Naive thymus-derived CD4-positive, alpha-beta T cell (primary cell): Measurements from ENCODE around the gene HLA-DMA. TPM values are rescaled to one million over a fixed set of nuclear protein-coding genes. Genes with fewer than 3 reads are reported as not detected.
"Not testable (repeated sequence)": the region's sequence is repeated elsewhere in the genome, so short reads cannot be mapped to it uniquely, and the experiment has no call there.

Source experiments
- ATAC-seq: fragments of 150-1000 bp; cut with Tn5 transposase; 2 replicates; pipeline ENCODE4 v1.10.0; 2021; ENCODE audit warnings: mild to moderate bottlenecking, moderate library complexity
- CTCF ChIA-PET: fragments of 350-600 bp; sonication (Branson Sonifier 250); formaldehyde crosslinking; loops from one replicate; lab custom pipeline; 2021; ENCODE audit warnings: antibody characterized with exemption; lab: Charles Lee
- POLR2A ChIA-PET: fragments of 350-600 bp; sonication (Branson Sonifier 250); formaldehyde crosslinking; loops from one replicate; lab custom pipeline; 2021; ENCODE audit warnings: antibody characterized with exemption, inconsistent platforms; lab: Charles Lee
- DNase-seq, 9 donors: peaks; one replicate each; pipeline versions ENCODE4 v3.0.0 to v3.0.0-alpha.2; 2020 to 2022; ENCODE audit warnings: mixed read lengths in 1 of 9
- H3K27ac ChIP-seq: one replicate; pipeline ENCODE4 v1.7.0; 2013; ENCODE audit warnings: mild to moderate bottlenecking, low read depth, low read length, moderate library complexity
- H3K27me3 ChIP-seq, 2 donors: one replicate each; pipeline ENCODE4 v1.7.0; 2013; ENCODE audit warnings: low read length in 2 of 2, mild to moderate bottlenecking in 2 of 2, moderate library complexity in 2 of 2; ENCODE audit not compliant: control insufficient read depth in 2 of 2, insufficient read depth in 2 of 2
- H3K36me3 ChIP-seq, 3 experiments: 1 replicate in 2 of 3; 2 replicates in 1 of 3; pipeline ENCODE4 v1.7.0; 2013; ENCODE audit warnings: low read length in 3 of 3, mild to moderate bottlenecking in 3 of 3, moderate library complexity in 1 of 3; ENCODE audit not compliant: insufficient read depth in 3 of 3, control insufficient read depth in 2 of 3
- H3K4me1 ChIP-seq, 2 donors: one replicate each; pipeline ENCODE4 v1.7.0; 2013; ENCODE audit warnings: low read length in 2 of 2, mild to moderate bottlenecking in 2 of 2, moderate library complexity in 1 of 2; ENCODE audit not compliant: control insufficient read depth in 2 of 2, insufficient read depth in 2 of 2
- H3K4me3 ChIP-seq: 2 replicates; pipeline ENCODE4 v1.7.0; 2013; ENCODE audit warnings: mild to moderate bottlenecking, low read length
- H3K9me3 ChIP-seq, 3 experiments: 1 replicate in 2 of 3; 2 replicates in 1 of 3; pipeline ENCODE4 v1.7.0; 2013; ENCODE audit warnings: low read length in 3 of 3; ENCODE audit not compliant: control insufficient read depth in 2 of 3
- H3K27ac Mint-ChIP-seq, 9 donors: one replicate each; pipeline ENCODE4 v1.8.0; 2020 to 2022; ENCODE audit warnings: mixed read lengths in 9 of 9, mild to moderate bottlenecking in 8 of 9, moderate library complexity in 5 of 9, inconsistent platforms in 2 of 9
- H3K27me3 Mint-ChIP-seq, 5 donors: one replicate each; pipeline ENCODE4 v1.8.0; 2021 to 2022; ENCODE audit warnings: mixed read lengths in 5 of 5, mild to moderate bottlenecking in 1 of 5
- H3K36me3 Mint-ChIP-seq, 5 donors: one replicate each; pipeline ENCODE4 v1.8.0; 2020 to 2022; ENCODE audit warnings: mixed read lengths in 5 of 5, mild to moderate bottlenecking in 3 of 5, inconsistent platforms in 1 of 5
- H3K4me1 Mint-ChIP-seq, 7 donors: one replicate each; pipeline ENCODE4 v1.8.0; 2020 to 2022; ENCODE audit warnings: mixed read lengths in 7 of 7, mild to moderate bottlenecking in 3 of 7, inconsistent platforms in 1 of 7
- H3K4me3 Mint-ChIP-seq, 10 donors: one replicate each; pipeline ENCODE4 v1.8.0; 2020 to 2022; ENCODE audit warnings: mild to moderate bottlenecking in 10 of 10, mixed read lengths in 10 of 10, moderate library complexity in 6 of 10, inconsistent platforms in 2 of 10
- H3K9me3 Mint-ChIP-seq, 11 donors: one replicate each; pipeline ENCODE4 v1.8.0; 2020 to 2022; ENCODE audit warnings: mixed read lengths in 11 of 11, mild to moderate bottlenecking in 4 of 11, inconsistent platforms in 1 of 11, moderate library complexity in 1 of 11
- intact Hi-C, 2 donors: fragments of 100-400 bp; cut with micrococcal nuclease; formaldehyde crosslinking; loops; one replicate each; pipeline ENCODE4 v1.15.1; 2023
- polyA plus RNA-seq, 2 donors: library from polyadenylated mRNA; unstranded; fragments of 300-500 nt; fragmentation: Illumina TruSeq; gene quantifications; one replicate each; pipeline ENCODE4 v1.2.3, GENCODE V29; 2021
- total RNA-seq, 6 experiments: library from RNA in 5 of 6; stranded (reverse) in 5 of 6; gene quantifications; 1 replicate in 5 of 6; 2 replicates in 1 of 6; pipeline ENCODE4 v1.2.3 and lab custom pipeline; 2021 to 2026

Gene HLA-DMA
- total and polyA plus RNA-seq, 7 experiments from 2014 or later = 12.5 to 120 (median 25.6) TPM

DNA sequence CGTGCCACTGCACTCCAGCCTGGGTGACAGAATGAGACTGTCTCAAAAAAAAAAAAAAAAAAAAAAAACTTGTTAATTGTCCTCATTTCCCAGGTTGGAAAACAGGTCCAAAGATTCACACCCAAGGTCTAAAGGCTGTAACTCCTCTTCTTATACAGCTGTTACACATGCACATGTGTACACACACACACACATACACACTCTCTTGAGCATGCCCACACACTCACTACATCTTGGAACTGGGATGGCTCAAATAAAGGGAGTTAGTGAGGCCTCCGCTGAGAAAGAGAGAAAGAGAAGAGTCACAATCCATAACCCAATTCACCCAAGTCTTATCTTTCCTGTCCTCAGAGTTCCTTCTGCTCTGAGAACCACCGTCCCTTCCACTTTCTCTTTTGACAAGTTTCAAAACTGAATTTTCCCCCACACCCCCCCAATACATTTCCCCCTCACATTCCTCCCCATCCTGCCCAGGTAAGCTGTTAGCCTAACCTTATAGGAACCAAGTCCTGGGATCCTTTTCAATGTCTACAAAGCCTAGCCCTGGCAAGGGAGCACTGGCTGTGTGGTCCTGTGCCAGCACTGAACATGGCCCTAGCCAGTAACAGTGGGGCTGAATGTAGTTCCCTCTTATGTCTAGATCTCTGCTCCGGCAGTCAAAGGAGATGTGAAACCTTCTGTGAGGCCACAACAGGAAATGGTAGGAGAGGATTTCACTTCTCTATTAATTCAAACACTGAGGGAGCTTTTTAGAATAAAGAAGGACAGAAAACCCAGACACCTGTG is 8.8 kb downstream of the HLA-DMA start:
- no peaks in the 10 kb centered on the region for H3K27me3 Mint-ChIP-seq
- CTCF ChIA-PET = interaction anchor here (0.9 to 15.9 kb wide), 10 partner anchors 9 to 106 kb away, joined by 3 to 411 read pairs (median 9); partner anchors contain the start of genes HLA-DMA, PSMB9, TAP1 and TAP2
- POLR2A ChIA-PET = interaction anchor here (0.5 to 14.8 kb wide), 16 partner anchors 8 to 370 kb away, joined by 3 to 614 read pairs (median 3); partner anchors contain the start of genes BRD2, HLA-DMA, PSMB9 and TAP1
- H3K4me3 Mint-ChIP-seq = peak overlapping the region; percentile 71 to 93 (median 88)
- intact Hi-C loops = loop anchor here (1.0 kb wide), 2 partner anchors 9 kb away; partner anchors contain the start of gene HLA-DMA (in 1 of the 2)
- Histone ChIP-seq H3K27me3 (no peaks in the 10 kb centered on the region), H3K36me3 (no peaks in the 10 kb centered on the region), H3K4me1 (peaks cover 55% of the 10 kb centered on the region in 2 donors), H3K27ac (peak overlapping the region; percentile 65), H3K4me3 (peak overlapping the region; percentile 36), H3K9me3 (no peaks in the 10 kb centered on the region)
- peaks cover 0 to 3% (median 0%) of the 10 kb centered on the region in 11 donors for H3K9me3 Mint-ChIP-seq
- H3K4me1 Mint-ChIP-seq = peaks cover 58 to 84% (median 73%) of the 10 kb centered on the region in 7 donors
- DNase-seq (peak in 8 of 9 donors; percentile 38 to 60 (median 54)), ATAC-seq (peak; percentile 73)
- H3K27ac Mint-ChIP-seq = peak overlapping the region; percentile 85 to 98 (median 97)
- H3K36me3 Mint-ChIP-seq = peaks cover 0 to 5% (median 0%) of the 10 kb centered on the region in 5 donors

GRCh38 chr6:32942555-32943123 is 10.3 kb downstream of the HLA-DMA start:
- H3K4me3 ChIP-seq, DNase-seq, H3K9me3 Mint-ChIP-seq, H3K36me3 Mint-ChIP-seq, H3K27me3 Mint-ChIP-seq, intact Hi-C loops, H3K9me3 ChIP-seq, H3K36me3 ChIP-seq, ATAC-seq, H3K27me3 ChIP-seq: not testable (repeated sequence)
- ChIA-PET POLR2A (interaction anchor here (2.1 to 14.8 kb wide), 8 partner anchors 9 to 104 kb away, joined by 12 to 614 read pairs (median 21); partner anchors contain the start of genes BRD2, HLA-DMA, PSMB8 and PSMB9), CTCF (interaction anchor here (1.3 to 15.9 kb wide), 9 partner anchors 9 to 88 kb away, joined by 3 to 411 read pairs (median 12); partner anchors contain the start of genes HLA-DMA, PSMB9 and TAP1)
- peaks cover 60 to 78% (median 73%) of the 10 kb centered on the region in 7 donors for H3K4me1 Mint-ChIP-seq
- peaks cover 55% of the 10 kb centered on the region in 2 donors for H3K4me1 ChIP-seq
- peak overlapping the region; percentile 32 to 98 (median 84) for H3K27ac Mint-ChIP-seq
- peak overlapping the region in 9 of 10 donors; percentile 18 to 97 (median 42) for H3K4me3 Mint-ChIP-seq
- peak overlapping the region; percentile 6 for H3K27ac ChIP-seq

DNA sequence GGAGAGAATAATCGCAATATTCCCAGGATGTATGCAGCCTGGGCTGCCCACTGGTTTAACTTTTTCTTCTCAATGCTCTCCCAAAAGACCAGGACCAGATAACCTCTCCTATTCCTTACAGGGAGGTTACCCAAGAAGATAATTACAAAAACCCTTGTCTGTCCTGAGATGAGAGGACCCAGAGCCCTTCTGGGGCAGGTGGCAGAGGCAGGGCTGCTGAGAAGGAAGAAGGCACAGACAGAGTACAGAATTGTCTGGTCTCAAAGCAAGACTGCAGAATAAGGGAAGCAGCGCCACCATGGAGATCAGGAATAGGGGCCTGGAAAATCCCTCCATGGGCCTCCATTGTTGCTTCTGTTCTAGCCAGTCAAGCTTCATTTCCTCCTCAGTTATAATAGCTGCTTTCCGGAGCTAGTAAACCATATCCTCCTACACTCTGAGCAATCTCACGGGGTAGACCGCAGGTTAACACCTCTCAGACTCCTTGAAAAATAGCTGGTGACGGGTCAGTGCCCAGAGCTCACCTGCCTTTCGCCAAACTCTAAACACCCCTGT is 11.6 kb downstream of the HLA-DMA start:
- Histone ChIP-seq H3K4me1 (peaks cover 50 to 55% of the 10 kb centered on the region in 2 donors), H3K4me3 (peak overlapping the region; percentile 66), H3K36me3 (peaks cover 0 to 4% (median 0%) of the 10 kb centered on the region in 3 experiments), H3K27ac (peak overlapping the region; percentile 75), H3K27me3 (no peaks in the 10 kb centered on the region), H3K9me3 (no peaks in the 10 kb centered on the region)
- ChIA-PET POLR2A (interaction anchor here (0.6 to 14.8 kb wide), 12 partner anchors 8 to 103 kb away, joined by 3 to 614 read pairs (median 8); partner anchors contain the start of genes BRD2, HLA-DMA, PSMB8 and TAP2), CTCF (interaction anchor here (0.7 to 15.9 kb wide), 14 partner anchors 8 to 102 kb away, joined by 3 to 411 read pairs (median 5); partner anchors contain the start of genes HLA-DMA and TAP2)
- H3K4me3 Mint-ChIP-seq = peak overlapping the region; percentile 85 to 97 (median 94)
- intact Hi-C loops = loop anchor here (1.0 to 2.0 kb wide), 5 partner anchors 12 to 47 kb away; partner anchors contain the start of gene HLA-DMA (in 1 of the 2)
- H3K36me3 Mint-ChIP-seq = peaks cover 8 to 16% (median 9%) of the 10 kb centered on the region in 5 donors
- ATAC-seq (peak; percentile 74), DNase-seq (peak in 8 of 9 donors; percentile 41 to 64 (median 54))
- H3K27ac Mint-ChIP-seq = peak overlapping the region; percentile 95 to 98 (median 96)
- peaks cover 0 to 3% (median 0%) of the 10 kb centered on the region in 11 donors for H3K9me3 Mint-ChIP-seq
- H3K4me1 Mint-ChIP-seq = peaks cover 58 to 68% (median 63%) of the 10 kb centered on the region in 7 donors
- H3K27me3 Mint-ChIP-seq = peaks cover 0 to 6% (median 0%) of the 10 kb centered on the region in 5 donors

DNA sequence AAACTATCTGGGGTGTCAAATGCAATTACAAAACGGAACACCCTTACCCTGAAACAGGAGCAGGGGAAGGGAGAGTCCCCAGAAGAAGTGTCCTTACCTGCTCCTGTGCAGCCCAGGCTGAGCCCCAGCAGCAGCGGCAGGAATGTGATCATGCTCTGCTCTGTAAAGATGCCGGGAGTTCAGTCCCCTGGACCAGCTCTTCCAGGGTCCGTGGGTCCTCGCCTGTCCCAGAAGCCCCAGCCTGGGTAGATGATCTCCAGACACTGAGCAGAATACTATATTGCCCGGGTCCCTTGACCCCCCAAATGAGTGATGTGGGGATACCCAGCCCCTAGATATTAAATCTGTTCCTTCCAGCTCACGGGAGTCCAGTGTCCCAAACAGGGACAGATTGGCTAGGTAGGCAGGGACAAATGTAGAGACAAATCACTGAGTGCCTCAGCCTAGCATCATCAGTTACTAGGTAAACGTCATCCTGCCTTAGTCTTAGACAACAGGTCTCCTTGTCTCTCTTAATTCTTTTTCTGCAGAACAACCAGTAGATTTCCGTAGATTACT is 12.2 kb downstream of the HLA-DMA start, which contains the start of gene HLA-DMB:
Gene HLA-DMB (minus strand): TSS at position 373 of the 558 bp plus-strand sequence. CDS start 221 bp downstream, at position 152.
- CTCF ChIA-PET = interaction anchor here (0.6 to 15.9 kb wide), 13 partner anchors 7 to 102 kb away, joined by 3 to 411 read pairs (median 6); partner anchors contain the start of genes BRD2, HLA-DMA and TAP2
- intact Hi-C loops = loop anchor here (1.0 to 2.0 kb wide), 5 partner anchors 13 to 46 kb away; partner anchors contain the start of gene HLA-DMA (in 1 of the 2)
- Histone ChIP-seq H3K27ac (peak within 1 kb of the TSS; percentile 75), H3K4me1 (peaks cover 50 to 55% of the 10 kb centered on the region in 2 donors), H3K36me3 (peaks cover 0 to 9% (median 0%) of the 10 kb centered on the region in 3 experiments), H3K9me3 (no peaks in the 10 kb centered on the region), H3K4me3 (peak within 1 kb of the TSS; percentile 66), H3K27me3 (no peaks in the 10 kb centered on the region)
- ATAC-seq (peak; percentile 86), DNase-seq (peak in 7 of 9 donors; percentile 64 to 80 (median 74))
- H3K36me3 Mint-ChIP-seq = peaks cover 8 to 16% (median 13%) of the 10 kb centered on the region in 5 donors
- H3K4me1 Mint-ChIP-seq = peaks cover 55 to 67% (median 62%) of the 10 kb centered on the region in 7 donors
- peaks cover 0 to 3% (median 0%) of the 10 kb centered on the region in 11 donors for H3K9me3 Mint-ChIP-seq
- H3K27ac Mint-ChIP-seq = peak within 1 kb of the TSS; percentile 95 to 98 (median 96)
- peaks cover 0 to 7% (median 0%) of the 10 kb centered on the region in 5 donors for H3K27me3 Mint-ChIP-seq
- POLR2A ChIA-PET = interaction anchor here (0.6 to 14.8 kb wide), 9 partner anchors 9 to 102 kb away, joined by 3 to 614 read pairs (median 12); partner anchors contain the start of genes BRD2, HLA-DMA, PSMB8 and TAP2
- peak within 1 kb of the TSS; percentile 85 to 97 (median 94) for H3K4me3 Mint-ChIP-seq

GRCh38 chr6:32938494-32938893 is 14.4 kb downstream of the HLA-DMA start:
- no peak overlapping the region for H3K4me3 ChIP-seq
- DNase-seq = no peak
- H3K4me1 ChIP-seq = peaks cover 33 to 35% of the 10 kb centered on the region in 2 donors
- Mint-ChIP-seq H3K36me3 (peaks cover 4 to 16% (median 13%) of the 10 kb centered on the region in 5 donors), H3K4me1 (peaks cover 33 to 48% (median 44%) of the 10 kb centered on the region in 7 donors), H3K27me3 (peaks cover 0 to 7% (median 0%) of the 10 kb centered on the region in 5 donors), H3K4me3 (no peak overlapping the region), H3K27ac (peak overlapping the region in 2 of 9 donors; percentile 20 to 23), H3K9me3 (no peaks in the 10 kb centered on the region)
- H3K36me3 ChIP-seq = peaks cover 0 to 11% (median 0%) of the 10 kb centered on the region in 3 experiments
- H3K9me3 ChIP-seq = no peaks in the 10 kb centered on the region
- ChIA-PET POLR2A (interaction anchor here (1.3 to 14.8 kb wide), 2 partner anchors 15 to 36 kb away, joined by 9 to 614 read pairs; partner anchors contain the start of genes BRD2 and HLA-DMA), CTCF (interaction anchor here (15.9 kb wide), 1 partner anchor 15 kb away, joined by 411 read pairs; the partner anchor contains the start of gene HLA-DMA)
- intact Hi-C loops = no loop called here
- H3K27me3 ChIP-seq = no peaks in the 10 kb centered on the region
- no peak for ATAC-seq
- H3K27ac ChIP-seq = no peak overlapping the region
